SK-N-SH (cell line): ENCODE data around the gene FBXO34. TPM values are rescaled to one million over a fixed set of nuclear protein-coding genes. Genes with fewer than 3 reads are reported as not detected.

Experiments
- CTCF ChIA-PET: fragments of 300-600, 350-600 bp; formaldehyde crosslinking; extraction: SDS; loops from one replicate; lab custom pipeline; 2021; lab: Yijun Ruan, JAX
- POLR2A ChIA-PET: fragments of 350-600 bp; sonication (Branson Sonifier 250); formaldehyde crosslinking; extraction: SDS; loops from one replicate; lab custom pipeline; 2020; ENCODE audit warnings: antibody characterized with exemption, inconsistent platforms; lab: Yijun Ruan, JAX
- DNase-seq: peaks from one replicate; pipeline ENCODE4 v3.0.0; 2012
- H2AFZ ChIP-seq: fragments of 200-600 bp; sonication (generic); 2 replicates; pipeline ENCODE4 v1.8.1; 2016; ENCODE audit warnings: antibody characterized with exemption, mild to moderate bottlenecking, low read depth
- H3F3A ChIP-seq: fragments of 200-600 bp; sonication (generic); replicated peaks from 2 replicates; pipeline ENCODE3; 2016; ENCODE audit warnings: antibody characterized with exemption, mild to moderate bottlenecking; ENCODE audit not compliant: insufficient read depth
- H3K27ac ChIP-seq, 2 experiments: fragments of 200-500 bp in 1 of 2; fragments of 200-600 bp in 1 of 2; sonication (Bioruptor generic) in 1 of 2; sonication (generic), shearing (Covaris generic) in 1 of 2; 2 replicates each; pipeline versions ENCODE4 v1.5.1 to v1.6.1; 2014 to 2016; ENCODE audit warnings: low read depth in 2 of 2, inconsistent platforms in 1 of 2, low read length in 1 of 2, mild to moderate bottlenecking in 1 of 2, mixed read lengths in 1 of 2
- H3K27me3 ChIP-seq: fragments of 200-600 bp; sonication (generic), shearing (Covaris generic); 2 replicates; pipeline ENCODE4 v1.6.1; 2016; ENCODE audit warnings: mixed run types; ENCODE audit not compliant: insufficient read depth
- H3K36me3 ChIP-seq, 2 experiments: fragments of 200-500 bp in 1 of 2; fragments of 200-600 bp in 1 of 2; sonication (Bioruptor generic) in 1 of 2; sonication (generic) in 1 of 2; replicated peaks in 1 of 2; 2 replicates each; pipeline versions ENCODE3 to v1.5.1; 2014 to 2016; ENCODE audit warnings: low read length in 1 of 2, mild to moderate bottlenecking in 1 of 2; ENCODE audit not compliant: insufficient read depth in 2 of 2, control insufficient read depth in 1 of 2
- H3K4me1 ChIP-seq, 2 experiments: fragments of 200-500 bp in 1 of 2; fragments of 200-600 bp in 1 of 2; sonication (Bioruptor generic) in 1 of 2; sonication (generic), shearing (Covaris generic) in 1 of 2; 2 replicates each; pipeline versions ENCODE4 v1.5.1 to v1.6.1; 2014 to 2016; ENCODE audit warnings: low read depth in 1 of 2, low read length in 1 of 2, mixed run types in 1 of 2; ENCODE audit not compliant: insufficient read depth in 2 of 2, control insufficient read depth in 1 of 2
- H3K4me2 ChIP-seq: fragments of 200-600 bp; sonication (generic), shearing (Covaris generic); 2 replicates; pipeline ENCODE4 v1.6.1; 2017; ENCODE audit warnings: mixed run types
- H3K4me3 ChIP-seq, 2 experiments: fragments of 200-500 bp in 1 of 2; fragments of 200-600 bp in 1 of 2; sonication (Bioruptor generic) in 1 of 2; sonication (generic), shearing (Covaris generic) in 1 of 2; 2 replicates each; pipeline versions ENCODE4 v1.5.1 to v1.8.1; 2014 to 2016; ENCODE audit warnings: low read depth in 2 of 2, inconsistent platforms in 1 of 2, low read length in 1 of 2, mild to moderate bottlenecking in 1 of 2, mixed read lengths in 1 of 2, moderate library complexity in 1 of 2
- H3K79me2 ChIP-seq: fragments of 200-600 bp; sonication (generic); 2 replicates; pipeline ENCODE4 v1.8.1; 2017; ENCODE audit warnings: mild to moderate bottlenecking; ENCODE audit not compliant: insufficient read depth
- H3K9ac ChIP-seq: fragments of 200-600 bp; sonication (generic); 2 replicates; pipeline ENCODE4 v1.6.1; 2017; ENCODE audit warnings: mixed run types
- H3K9me2 ChIP-seq: fragments of 200-600 bp; sonication (generic); 2 replicates; pipeline ENCODE4 v1.6.1; 2017; ENCODE audit warnings: mixed run types
- H3K9me3 ChIP-seq: fragments of 200-600 bp; sonication (generic); 2 replicates; pipeline ENCODE4 v1.6.1; 2017; ENCODE audit warnings: mixed run types, mild to moderate bottlenecking, moderate library complexity
- H4K20me1 ChIP-seq: fragments of 200-600 bp; sonication (generic); 2 replicates; pipeline ENCODE4 v1.6.1; 2017; ENCODE audit warnings: mild to moderate bottlenecking, mixed run types; ENCODE audit not compliant: insufficient read depth
- CHD2 ChIP-seq: fragments of 150-350 bp; IDR thresholded peaks from 2 replicates; pipeline ENCODE4 v1.6.1; 2018; ENCODE audit warnings: low read length; ENCODE audit not compliant: partially characterized antibody
- EZH2phosphoT487 ChIP-seq: fragments of 200-600 bp; sonication (generic); IDR thresholded peaks from 2 replicates; pipeline ENCODE4 v1.6.1; 2017; ENCODE audit warnings: low read depth, mixed run types, mild to moderate bottlenecking, antibody characterized with exemption, moderate library complexity, borderline replicate concordance
- FOXJ3 ChIP-seq: sonication (generic); formaldehyde crosslinking; IDR thresholded peaks from 2 replicates; pipeline ENCODE4 v1.5.1; 2020; ENCODE audit warnings: mild to moderate bottlenecking, missing genetic modification reagents
- GABPA ChIP-seq: IDR thresholded peaks from 2 replicates; pipeline ENCODE4 v1.4.0; 2012; ENCODE audit warnings: low read depth, mild to moderate bottlenecking
- JUND ChIP-seq: IDR thresholded peaks from 2 replicates; pipeline ENCODE4 v1.4.0; 2012
- MXI1 ChIP-seq: IDR thresholded peaks from 2 replicates; pipeline ENCODE4 v1.6.1; 2012; ENCODE audit warnings: mild to moderate bottlenecking, low read depth, low read length, improper control_type of control experiment
- RAD21 ChIP-seq: IDR thresholded peaks from 2 replicates; pipeline ENCODE4 v1.6.1; 2012; ENCODE audit warnings: mild to moderate bottlenecking, low read length
- SMC3 ChIP-seq: IDR thresholded peaks from 2 replicates; pipeline ENCODE4 v1.6.1; 2012; ENCODE audit warnings: low read depth, low read length, improper control_type of control experiment
- USF2 ChIP-seq: fragments of 150-350 bp; IDR thresholded peaks from 2 replicates; pipeline ENCODE4 v1.6.1; 2017; ENCODE audit warnings: antibody characterized with exemption, low read length, low read depth, borderline replicate concordance
- ZBTB33 ChIP-seq: IDR thresholded peaks from 2 replicates; pipeline ENCODE4 v1.4.0; 2012; ENCODE audit warnings: low read depth, borderline replicate concordance
- WGBS: methylation state at CpG from one replicate; pipeline ENCODE4 v1.1.6; 2017; ENCODE audit warnings: low lambda C conversion rate; 5-methylcytosine and 5-hydroxymethylcytosine counted together
- polyA plus RNA-seq, 3 experiments: library from polyadenylated mRNA; depleted of rRNA; stranded (reverse); fragments of >200 nt; gene quantifications; 2 replicates each; pipeline ENCODE4 v1.2.3, GENCODE V29; 2012
- TF ChIP-seq, protein P1 (sequence below): IDR thresholded peaks from 2 replicates; pipeline ENCODE4 v1.6.1; 2012; ENCODE audit warnings: mild to moderate bottlenecking, low read depth, low read length, moderate library complexity
- TF ChIP-seq, protein P2 (sequence below): IDR thresholded peaks from 2 replicates; pipeline ENCODE4; 2012

FBXO34 gene
- polyA plus RNA-seq, 1 of the 3 experiments (the other 2 are of a cell fraction): 10.0 TPM

- H3K9ac ChIP-seq: no peak overlapping the region
- H3K27ac ChIP-seq: no peak overlapping the region
- POLR2A ChIA-PET: interaction anchor here (0.6 kb wide), 1 partner anchor 154 kb away, joined by 3 read pairs; no protein-coding TSS in a partner anchor
- H3K4me1 ChIP-seq: peaks cover 0 to 9% of the 10 kb centered on the region in 2 experiments; a peak in 2 of 4 replicates
- H3K36me3 ChIP-seq: peaks cover 14 to 33% of the 10 kb centered on the region in 2 experiments
- no peaks in the 10 kb centered on the region for H3K27me3 ChIP-seq
- no peak overlapping the region for H3K4me3 ChIP-seq
- H3K79me2 ChIP-seq: peaks cover 30% of the 10 kb centered on the region; the same call in 1 of the 2 replicates
- no peak overlapping the region for H2AFZ ChIP-seq
- no peak for TF ChIP-seq USF2
- no peak for TF ChIP-seq JUND
- TF ChIP-seq EZH2phosphoT487: no peak
- TF ChIP-seq, protein P1, sequence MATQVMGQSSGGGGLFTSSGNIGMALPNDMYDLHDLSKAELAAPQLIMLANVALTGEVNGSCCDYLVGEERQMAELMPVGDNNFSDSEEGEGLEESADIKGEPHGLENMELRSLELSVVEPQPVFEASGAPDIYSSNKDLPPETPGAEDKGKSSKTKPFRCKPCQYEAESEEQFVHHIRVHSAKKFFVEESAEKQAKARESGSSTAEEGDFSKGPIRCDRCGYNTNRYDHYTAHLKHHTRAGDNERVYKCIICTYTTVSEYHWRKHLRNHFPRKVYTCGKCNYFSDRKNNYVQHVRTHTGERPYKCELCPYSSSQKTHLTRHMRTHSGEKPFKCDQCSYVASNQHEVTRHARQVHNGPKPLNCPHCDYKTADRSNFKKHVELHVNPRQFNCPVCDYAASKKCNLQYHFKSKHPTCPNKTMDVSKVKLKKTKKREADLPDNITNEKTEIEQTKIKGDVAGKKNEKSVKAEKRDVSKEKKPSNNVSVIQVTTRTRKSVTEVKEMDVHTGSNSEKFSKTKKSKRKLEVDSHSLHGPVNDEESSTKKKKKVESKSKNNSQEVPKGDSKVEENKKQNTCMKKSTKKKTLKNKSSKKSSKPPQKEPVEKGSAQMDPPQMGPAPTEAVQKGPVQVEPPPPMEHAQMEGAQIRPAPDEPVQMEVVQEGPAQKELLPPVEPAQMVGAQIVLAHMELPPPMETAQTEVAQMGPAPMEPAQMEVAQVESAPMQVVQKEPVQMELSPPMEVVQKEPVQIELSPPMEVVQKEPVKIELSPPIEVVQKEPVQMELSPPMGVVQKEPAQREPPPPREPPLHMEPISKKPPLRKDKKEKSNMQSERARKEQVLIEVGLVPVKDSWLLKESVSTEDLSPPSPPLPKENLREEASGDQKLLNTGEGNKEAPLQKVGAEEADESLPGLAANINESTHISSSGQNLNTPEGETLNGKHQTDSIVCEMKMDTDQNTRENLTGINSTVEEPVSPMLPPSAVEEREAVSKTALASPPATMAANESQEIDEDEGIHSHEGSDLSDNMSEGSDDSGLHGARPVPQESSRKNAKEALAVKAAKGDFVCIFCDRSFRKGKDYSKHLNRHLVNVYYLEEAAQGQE: no peak
- TF ChIP-seq MXI1: no peak
- TF ChIP-seq CHD2: no peak
- TF ChIP-seq GABPA: no peak
- no peak for TF ChIP-seq ZBTB33
- TF ChIP-seq RAD21: no peak
- no peak for TF ChIP-seq SMC3
- TF ChIP-seq, protein P2, sequence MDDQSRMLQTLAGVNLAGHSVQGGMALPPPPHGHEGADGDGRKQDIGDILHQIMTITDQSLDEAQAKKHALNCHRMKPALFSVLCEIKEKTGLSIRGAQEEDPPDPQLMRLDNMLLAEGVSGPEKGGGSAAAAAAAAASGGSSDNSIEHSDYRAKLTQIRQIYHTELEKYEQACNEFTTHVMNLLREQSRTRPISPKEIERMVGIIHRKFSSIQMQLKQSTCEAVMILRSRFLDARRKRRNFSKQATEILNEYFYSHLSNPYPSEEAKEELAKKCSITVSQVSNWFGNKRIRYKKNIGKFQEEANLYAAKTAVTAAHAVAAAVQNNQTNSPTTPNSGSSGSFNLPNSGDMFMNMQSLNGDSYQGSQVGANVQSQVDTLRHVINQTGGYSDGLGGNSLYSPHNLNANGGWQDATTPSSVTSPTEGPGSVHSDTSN: no peak
- no peak for TF ChIP-seq FOXJ3 (CRISPR knock-in tag)
- H3K9me2 ChIP-seq: no peaks in the 10 kb centered on the region
- no peaks in the 10 kb centered on the region for H3F3A ChIP-seq
- H4K20me1 ChIP-seq: peaks cover 15% of the 10 kb centered on the region; the same call in 1 of the 2 replicates
- H3K4me2 ChIP-seq: no peak overlapping the region
- CTCF ChIA-PET: interaction anchor here (0.7 to 3.9 kb wide), 6 partner anchors 10 to 141 kb away, joined by 3 to 13 read pairs (median 5); no protein-coding TSS in a partner anchor
- no peak for DNase-seq
- no peaks in the 10 kb centered on the region for H3K9me3 ChIP-seq
- 92% methylated on average over 12 of the region's 12 CpGs for WGBS
Measured at GRCh38 chr14:55349565-55349964, 78.3 kb downstream of the FBXO34 start.
